ENCODE data around the gene RETN. TPM values are rescaled to one million over a fixed set of nuclear protein-coding genes. Genes with fewer than 3 reads are reported as not detected.
A peak's percentile ranks its signal among the peaks of the same experiment; 100 is the strongest.

Gene RETN
- total RNA-seq, 2 experiments from 2014 or later: not detected

DNA sequence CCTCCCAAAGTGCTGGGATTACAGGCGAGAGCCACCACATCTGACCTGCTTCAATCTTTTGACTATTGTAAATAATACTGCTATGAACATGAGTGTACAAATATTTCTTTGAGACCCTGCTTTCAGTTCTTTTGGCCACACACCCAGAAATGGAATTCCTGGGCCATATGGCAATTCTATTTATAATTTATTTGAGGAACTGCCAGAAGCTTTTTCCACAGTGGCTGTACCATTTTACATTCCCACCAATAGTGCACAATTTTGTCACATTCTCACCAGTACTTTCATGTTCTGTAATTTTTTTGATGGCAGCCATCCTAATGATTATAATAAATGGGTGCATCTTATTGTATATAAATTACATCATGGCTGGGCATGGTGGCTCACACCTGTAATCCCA is 46.8 kb downstream of the RETN start:
- Histone ChIP-seq H4K20me1 (ENCODE audit: insufficient read depth, low read length) (no peaks in the 10 kb centered on the region), H2AFZ (ENCODE audit: low read length) (no peak overlapping the region), H3K9me3 (ENCODE audit: low read length) (no peaks in the 10 kb centered on the region), H3K27ac (ENCODE audit: low read depth, low read length, poor library complexity, severe bottlenecking) (no peak overlapping the region), H3K4me1 (ENCODE audit: insufficient read depth, low read length, poor library complexity, severe bottlenecking) (peaks cover 13% of the 10 kb centered on the region), H3K4me3 (ENCODE audit: low read depth, low read length, poor library complexity, severe bottlenecking) (no peak overlapping the region), H3K36me3 (ENCODE audit: insufficient read depth, low read length) (no peaks in the 10 kb centered on the region), H3K9me2 (ENCODE audit: insufficient read depth, low read length) (no peaks in the 10 kb centered on the region), H3K79me2 (ENCODE audit: insufficient read depth, low read depth, low read length) (no peaks in the 10 kb centered on the region), H3K4me2 (ENCODE audit: low read length) (no peak overlapping the region)
- BruUV-seq (replicated peaks): no TSS peak
- TF ChIP-seq, protein P1, sequence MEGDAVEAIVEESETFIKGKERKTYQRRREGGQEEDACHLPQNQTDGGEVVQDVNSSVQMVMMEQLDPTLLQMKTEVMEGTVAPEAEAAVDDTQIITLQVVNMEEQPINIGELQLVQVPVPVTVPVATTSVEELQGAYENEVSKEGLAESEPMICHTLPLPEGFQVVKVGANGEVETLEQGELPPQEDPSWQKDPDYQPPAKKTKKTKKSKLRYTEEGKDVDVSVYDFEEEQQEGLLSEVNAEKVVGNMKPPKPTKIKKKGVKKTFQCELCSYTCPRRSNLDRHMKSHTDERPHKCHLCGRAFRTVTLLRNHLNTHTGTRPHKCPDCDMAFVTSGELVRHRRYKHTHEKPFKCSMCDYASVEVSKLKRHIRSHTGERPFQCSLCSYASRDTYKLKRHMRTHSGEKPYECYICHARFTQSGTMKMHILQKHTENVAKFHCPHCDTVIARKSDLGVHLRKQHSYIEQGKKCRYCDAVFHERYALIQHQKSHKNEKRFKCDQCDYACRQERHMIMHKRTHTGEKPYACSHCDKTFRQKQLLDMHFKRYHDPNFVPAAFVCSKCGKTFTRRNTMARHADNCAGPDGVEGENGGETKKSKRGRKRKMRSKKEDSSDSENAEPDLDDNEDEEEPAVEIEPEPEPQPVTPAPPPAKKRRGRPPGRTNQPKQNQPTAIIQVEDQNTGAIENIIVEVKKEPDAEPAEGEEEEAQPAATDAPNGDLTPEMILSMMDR (conservative IDR thresholded peaks at IDR 0.05; ENCODE audit: low read length): no peak
- no peak for TF ChIP-seq EZH2phosphoT487 (IDR thresholded peaks at IDR 0.05; ENCODE audit: borderline replicate concordance, low read depth, low read length)
- intact Hi-C loops (cut with micrococcal nuclease; ENCODE audit: unreplicated experiment): no loop called here
- ChIA-PET POLR2A (no interaction called here), CTCF (ENCODE audit: unreplicated experiment) (no interaction called here)
- DNase-seq (ENCODE audit: low spot score): no peak

DNA sequence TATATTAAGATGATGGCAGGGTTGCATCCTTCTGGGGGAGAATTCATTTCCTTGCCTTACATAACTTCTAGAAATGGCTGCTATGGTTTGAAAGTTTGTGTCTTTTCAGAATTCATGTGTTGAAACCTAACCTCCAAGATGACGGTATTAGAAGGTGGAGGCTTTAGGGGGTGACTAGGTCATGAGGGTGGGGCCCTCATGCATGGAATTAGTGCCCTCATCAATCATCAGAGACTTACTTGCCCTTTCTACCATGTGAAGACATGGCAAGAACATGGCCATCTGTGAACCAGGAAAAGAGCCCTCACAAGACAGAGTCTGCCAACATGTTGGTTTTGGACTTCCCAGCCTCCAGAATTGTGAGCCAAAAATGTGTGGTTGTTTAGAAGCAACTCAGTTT is 47.9 kb downstream of the RETN start:
- POLR2A ChIA-PET: interaction anchor here (0.6 to 0.7 kb wide), 3 partner anchors 25 to 1064 kb away, joined by 3 read pairs; no protein-coding TSS in a partner anchor
- Histone ChIP-seq H2AFZ (ENCODE audit: low read length) (no peak overlapping the region), H4K20me1 (ENCODE audit: insufficient read depth, low read length) (no peaks in the 10 kb centered on the region), H3K79me2 (ENCODE audit: insufficient read depth, low read depth, low read length) (no peaks in the 10 kb centered on the region), H3K36me3 (ENCODE audit: insufficient read depth, low read length) (no peaks in the 10 kb centered on the region), H3K9me3 (ENCODE audit: low read length) (no peaks in the 10 kb centered on the region), H3K9me2 (ENCODE audit: insufficient read depth, low read length) (no peaks in the 10 kb centered on the region), H3K4me3 (ENCODE audit: low read depth, low read length, poor library complexity, severe bottlenecking) (no peak overlapping the region), H3K27ac (ENCODE audit: low read depth, low read length, poor library complexity, severe bottlenecking) (no peak overlapping the region), H3K4me2 (ENCODE audit: low read length) (no peak overlapping the region), H3K4me1 (ENCODE audit: insufficient read depth, low read length, poor library complexity, severe bottlenecking) (peaks cover 13% of the 10 kb centered on the region)
- intact Hi-C loops (cut with micrococcal nuclease; ENCODE audit: unreplicated experiment): no loop called here
- DNase-seq (ENCODE audit: low spot score): no peak
- CTCF ChIA-PET (ENCODE audit: unreplicated experiment): no interaction called here
- TF ChIP-seq EZH2phosphoT487 (IDR thresholded peaks at IDR 0.05; ENCODE audit: borderline replicate concordance, low read depth, low read length): no peak
- TF ChIP-seq, protein P1 (conservative IDR thresholded peaks at IDR 0.05; ENCODE audit: low read length): no peak
- no TSS peak for BruUV-seq (replicated peaks)

DNA sequence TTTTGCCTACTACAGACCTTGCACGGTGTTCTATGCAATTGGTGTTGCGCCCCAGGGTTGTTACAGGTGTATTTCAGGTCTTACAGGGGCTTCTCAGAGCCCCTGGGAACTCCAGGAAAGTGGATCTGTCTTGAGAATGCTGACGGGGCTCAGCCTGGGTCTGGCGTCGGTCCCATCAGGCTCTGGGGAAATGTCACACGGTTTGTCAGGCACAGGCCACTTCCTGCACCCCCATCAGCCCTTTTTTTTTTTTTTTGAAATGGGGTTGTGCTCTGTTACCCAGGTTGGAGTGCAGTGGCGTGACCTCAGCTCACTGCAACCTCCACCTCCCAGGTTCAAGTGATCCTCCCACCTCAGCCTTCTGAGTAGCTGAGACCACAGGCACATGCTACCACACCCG is 49.8 kb downstream of the RETN start:
- Histone ChIP-seq H2AFZ (ENCODE audit: low read length) (peak overlapping the region; percentile 58), H3K79me2 (ENCODE audit: insufficient read depth, low read depth, low read length) (no peaks in the 10 kb centered on the region), H3K9me2 (ENCODE audit: insufficient read depth, low read length) (no peaks in the 10 kb centered on the region), H4K20me1 (ENCODE audit: insufficient read depth, low read length) (no peaks in the 10 kb centered on the region), H3K36me3 (ENCODE audit: insufficient read depth, low read length) (no peaks in the 10 kb centered on the region), H3K4me1 (ENCODE audit: insufficient read depth, low read length, poor library complexity, severe bottlenecking) (peaks cover 17% of the 10 kb centered on the region), H3K27ac (ENCODE audit: low read depth, low read length, poor library complexity, severe bottlenecking) (no peak overlapping the region), H3K4me3 (ENCODE audit: low read depth, low read length, poor library complexity, severe bottlenecking) (no peak overlapping the region), H3K9me3 (ENCODE audit: low read length) (no peaks in the 10 kb centered on the region), H3K4me2 (ENCODE audit: low read length) (no peak overlapping the region; the same call in 1 of the 2 replicates)
- TF ChIP-seq, protein P1 (conservative IDR thresholded peaks at IDR 0.05; ENCODE audit: low read length): no peak
- no peak for TF ChIP-seq EZH2phosphoT487 (IDR thresholded peaks at IDR 0.05; ENCODE audit: borderline replicate concordance, low read depth, low read length)
- DNase-seq (ENCODE audit: low spot score): peak; percentile 46
- CTCF ChIA-PET (ENCODE audit: unreplicated experiment): interaction anchor here (1.0 kb wide), 1 partner anchor 15 kb away, joined by 4 read pairs; no protein-coding TSS in a partner anchor
- no TSS peak for BruUV-seq (replicated peaks)
- POLR2A ChIA-PET: interaction anchor here (0.6 kb wide), 3 partner anchors 60 to 1943 kb away, joined by 3 to 6 read pairs (median 3); no protein-coding TSS in a partner anchor
- intact Hi-C loops (cut with micrococcal nuclease; ENCODE audit: unreplicated experiment): no loop called here

Measured in OCI-LY7 (cell line).